SH-SY5Y (cell line): ENCODE measurements around the gene MACROH2A1.

Experiments
- GATA2 ChIP-seq: IDR thresholded peaks from 2 replicates; pipeline ENCODE4 v1.6.1; 2011; ENCODE audit warnings: mild to moderate bottlenecking, low read depth, low read length
- GATA3 ChIP-seq: IDR thresholded peaks from 2 replicates; pipeline ENCODE4 v1.6.1; 2011; ENCODE audit warnings: low read depth, mild to moderate bottlenecking, low read length, moderate library complexity

DNA sequence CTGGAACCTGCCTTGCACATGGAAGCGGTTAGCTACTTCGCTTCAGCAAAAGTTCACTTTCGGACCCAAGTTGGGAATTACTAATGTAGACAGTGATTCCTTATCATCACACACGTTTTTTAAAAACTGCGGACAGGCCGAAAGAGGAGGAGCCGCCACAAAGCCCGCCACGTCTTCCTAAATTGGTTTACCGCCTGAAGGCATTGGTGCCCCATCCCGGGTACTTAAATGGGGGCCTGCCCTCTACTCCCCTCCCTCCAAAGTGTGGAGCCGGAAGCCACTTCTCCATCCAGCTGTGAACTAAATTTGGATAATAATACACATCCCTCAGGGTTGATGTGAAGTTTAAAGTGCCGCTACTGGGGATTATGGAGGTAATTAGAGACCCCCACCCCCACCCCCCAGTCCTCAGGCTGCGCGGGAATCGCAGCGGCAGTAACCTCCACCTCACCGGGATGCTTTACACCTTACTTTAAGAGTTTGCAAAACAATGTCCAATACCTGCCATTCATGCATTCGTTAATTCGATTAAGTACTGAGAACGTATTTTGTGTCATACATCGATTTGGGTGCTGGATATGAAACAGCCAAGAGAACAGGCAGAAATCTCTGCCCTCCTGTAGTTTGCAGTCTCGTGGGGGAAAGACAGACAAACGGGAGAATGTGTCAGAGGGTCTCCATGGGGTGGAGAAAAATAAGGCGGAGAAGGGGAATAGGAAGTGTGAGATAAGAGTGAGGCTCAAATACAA, 937 bp upstream of the MACROH2A1 start:
- TF ChIP-seq GATA2 = no peak
- TF ChIP-seq GATA3 = no peak
